Measurements from ENCODE around the gene PDE6B.
A peak's percentile ranks its signal among the peaks of the same experiment; 100 is the strongest.
"Not testable (repeated sequence)": the region's sequence is repeated elsewhere in the genome, so short reads cannot be mapped to it uniquely, and the experiment has no call there.

The PDE6B gene

DNA sequence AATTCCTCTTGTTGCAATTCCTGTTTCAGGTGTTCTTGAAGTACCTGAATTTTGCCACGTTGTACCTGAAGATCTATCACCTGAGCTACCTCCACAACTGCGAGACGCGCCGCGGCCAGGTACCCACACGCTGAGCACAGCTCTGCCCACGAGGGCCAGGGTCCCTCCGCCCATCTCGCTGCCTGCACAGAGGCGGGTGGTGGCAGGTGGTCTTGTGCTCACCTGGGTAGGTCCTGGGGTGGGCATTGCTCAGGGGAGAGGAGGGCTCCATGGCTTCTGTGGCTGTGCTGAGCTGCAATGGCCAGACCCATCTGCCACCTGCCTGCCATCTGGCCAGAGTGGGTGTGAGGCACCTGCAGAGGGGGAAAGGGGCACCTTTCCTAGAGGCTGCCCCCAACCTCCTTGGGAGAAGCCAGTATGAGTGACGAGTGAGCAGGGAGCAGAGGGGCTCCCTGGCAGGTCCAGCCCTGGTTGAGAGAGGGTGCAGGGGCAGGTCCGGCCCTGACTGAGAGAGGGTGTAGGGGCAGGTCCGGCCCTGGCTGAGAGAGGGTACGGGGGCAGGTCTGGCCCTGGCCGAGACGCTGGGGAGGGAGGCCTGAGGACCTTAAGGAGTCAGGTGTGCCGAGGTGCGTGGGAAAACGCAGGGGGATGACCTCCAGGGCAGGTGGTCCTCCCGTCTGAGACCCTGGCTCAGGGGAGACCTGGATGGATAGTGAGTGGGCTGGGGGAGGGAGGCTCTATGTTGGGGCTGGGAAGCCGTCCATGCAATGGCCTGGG is 10.7 kb downstream of the PDE6B start:
- no peak for DNase-seq (ENCODE audit: low spot score)

GRCh38 chr4:636628-637159 is 11.3 kb downstream of the PDE6B start:
- DNase-seq (ENCODE audit: low spot score): no peak

DNA sequence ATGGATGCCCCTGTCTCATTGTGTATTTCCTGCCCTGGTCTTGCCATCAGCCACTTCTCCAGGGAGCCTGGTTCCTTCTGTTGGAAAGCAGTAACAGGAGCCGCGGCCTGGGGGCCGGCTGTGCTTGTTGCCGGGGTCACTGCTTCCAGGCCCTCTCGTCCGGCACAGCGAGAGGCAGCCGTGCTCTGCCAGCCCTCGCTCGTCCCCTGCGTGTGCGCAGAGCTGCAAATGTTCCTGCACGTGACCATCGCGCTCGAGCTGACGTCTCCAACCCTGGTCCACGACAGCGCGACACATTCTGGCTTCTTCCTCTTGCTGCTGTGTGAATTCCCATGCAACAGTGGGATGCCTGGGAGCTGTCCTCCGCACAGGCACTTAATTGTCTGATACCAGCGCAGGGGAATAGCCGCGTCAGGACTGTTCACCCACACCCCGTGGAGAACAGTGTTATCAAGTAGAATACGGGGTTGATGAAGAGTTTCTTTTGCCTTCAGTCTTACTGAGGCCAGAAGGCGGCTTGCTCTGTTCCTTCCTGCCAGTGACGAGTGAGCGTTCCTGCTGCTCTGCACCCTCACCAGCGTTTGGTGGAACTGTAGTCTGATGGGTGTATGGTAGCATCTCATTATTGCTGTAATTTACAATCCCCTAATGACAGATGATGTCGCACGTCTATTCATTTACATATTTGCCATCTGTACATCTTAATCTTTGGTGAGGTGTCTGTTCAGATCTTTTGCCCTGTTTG is 12.3 kb downstream of the PDE6B start:
- peak; percentile 39 for DNase-seq (ENCODE audit: low spot score)

- not testable (repeated sequence) for DNase-seq (ENCODE audit: low spot score)
Observed at GRCh38 chr4:642366-642765, 17.0 kb downstream of the PDE6B start.

DNA sequence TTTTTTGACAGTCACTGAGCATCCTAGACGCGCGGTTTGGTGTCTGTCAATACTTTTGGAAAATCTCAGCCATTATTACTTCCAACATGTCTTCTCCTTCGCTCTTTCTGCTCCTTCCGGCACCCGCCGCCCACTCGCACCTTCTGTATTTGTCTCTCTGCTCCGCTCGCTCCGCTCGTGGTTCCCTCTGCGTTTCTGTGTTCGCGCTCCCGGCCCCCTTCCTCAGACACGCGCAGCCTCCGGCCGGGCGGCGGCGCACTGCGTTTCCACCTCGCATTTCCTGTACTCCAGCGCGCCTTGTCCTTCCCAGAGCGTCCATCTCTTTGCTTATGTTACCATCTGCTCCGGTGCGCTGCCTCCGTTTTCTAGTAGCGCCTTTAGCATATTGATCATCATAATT is 21.1 kb downstream of the PDE6B start:
- DNase-seq (ENCODE audit: low spot score): peak; percentile 67

DNA sequence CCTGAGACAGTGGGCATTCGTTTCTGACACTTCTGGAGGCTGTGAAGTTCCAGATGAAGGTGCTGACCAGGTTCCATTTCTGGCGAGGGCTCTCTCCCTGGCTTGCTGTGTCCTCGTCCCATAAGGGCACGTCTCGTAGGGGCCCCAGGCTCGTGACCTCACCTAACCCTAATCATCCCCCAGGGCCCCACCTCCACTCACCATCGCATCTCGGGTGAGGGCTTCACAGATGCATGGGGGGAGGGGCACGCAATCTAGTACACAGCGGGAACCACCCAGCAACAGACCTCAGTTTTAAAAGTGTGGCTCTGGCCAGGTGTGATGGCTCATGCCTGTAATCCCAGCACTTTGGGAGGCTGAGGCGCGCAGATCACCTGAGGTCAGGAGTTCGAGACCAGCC is 22.1 kb downstream of the PDE6B start:
- DNase-seq (ENCODE audit: low spot score): no peak

DNA sequence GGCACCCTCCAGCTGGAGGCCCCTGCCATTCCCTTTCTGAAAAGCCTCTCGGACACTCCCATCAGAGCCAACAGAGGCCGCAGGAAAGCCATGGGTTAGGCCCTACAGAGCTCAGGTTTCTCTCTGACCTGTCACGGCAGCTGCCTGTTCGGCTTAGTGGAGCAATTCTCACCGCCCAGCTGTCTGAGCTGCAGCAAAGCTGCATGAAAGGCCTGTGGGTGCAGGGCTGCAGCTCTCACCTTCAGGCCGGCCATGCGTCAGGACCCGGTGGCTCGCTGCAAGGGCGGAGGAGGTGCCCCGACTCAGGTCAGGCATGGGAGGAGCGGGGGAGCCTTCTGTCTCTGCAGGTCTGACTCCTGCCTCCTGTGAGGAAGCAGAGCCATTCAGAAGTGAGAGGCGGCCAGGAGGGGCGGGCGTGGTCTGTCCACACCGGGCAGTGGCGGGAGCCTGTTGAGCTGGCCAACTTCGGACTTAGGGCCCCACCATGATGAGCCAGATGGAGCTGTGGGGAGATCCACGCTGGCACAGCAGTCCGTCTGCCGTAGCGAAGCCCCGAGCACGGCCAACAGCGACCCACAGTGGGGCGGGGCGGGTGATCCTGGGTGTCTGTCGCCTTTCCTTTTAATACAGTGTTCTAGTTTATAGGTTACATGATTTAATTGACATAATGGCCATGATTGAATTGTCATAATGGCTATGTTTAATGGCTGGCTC is 23.4 kb downstream of the PDE6B start:
- DNase-seq (ENCODE audit: low spot score): no peak

- DNase-seq (ENCODE audit: low spot score): no peak
Observed at GRCh38 chr4:649293-649625, 23.9 kb downstream of the PDE6B start.

GRCh38 chr4:649751-650310 is 24.5 kb downstream of the PDE6B start:
- no peak for DNase-seq (ENCODE audit: low spot score)

DNA sequence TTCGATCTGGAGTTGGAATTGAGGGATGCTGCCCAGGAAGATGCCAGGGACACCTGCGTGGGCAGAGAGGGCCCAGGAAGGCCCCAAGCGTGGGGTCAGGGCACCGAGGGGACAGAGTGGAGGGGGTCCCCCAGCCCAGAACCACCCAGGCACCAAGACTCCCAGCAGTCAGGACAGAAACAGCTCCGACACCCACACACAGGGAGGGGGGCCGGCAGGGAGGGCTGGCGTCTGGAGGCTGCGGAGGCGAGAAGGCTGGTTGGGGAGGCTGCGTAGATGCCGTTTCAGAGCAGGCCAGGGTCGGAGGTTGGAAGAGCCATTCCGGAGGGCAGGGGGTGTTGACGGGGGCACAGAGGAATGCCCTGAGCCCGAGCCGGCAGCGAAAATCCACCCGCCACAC is 25.1 kb downstream of the PDE6B start:
- DNase-seq (ENCODE audit: low spot score): no peak

DNA sequence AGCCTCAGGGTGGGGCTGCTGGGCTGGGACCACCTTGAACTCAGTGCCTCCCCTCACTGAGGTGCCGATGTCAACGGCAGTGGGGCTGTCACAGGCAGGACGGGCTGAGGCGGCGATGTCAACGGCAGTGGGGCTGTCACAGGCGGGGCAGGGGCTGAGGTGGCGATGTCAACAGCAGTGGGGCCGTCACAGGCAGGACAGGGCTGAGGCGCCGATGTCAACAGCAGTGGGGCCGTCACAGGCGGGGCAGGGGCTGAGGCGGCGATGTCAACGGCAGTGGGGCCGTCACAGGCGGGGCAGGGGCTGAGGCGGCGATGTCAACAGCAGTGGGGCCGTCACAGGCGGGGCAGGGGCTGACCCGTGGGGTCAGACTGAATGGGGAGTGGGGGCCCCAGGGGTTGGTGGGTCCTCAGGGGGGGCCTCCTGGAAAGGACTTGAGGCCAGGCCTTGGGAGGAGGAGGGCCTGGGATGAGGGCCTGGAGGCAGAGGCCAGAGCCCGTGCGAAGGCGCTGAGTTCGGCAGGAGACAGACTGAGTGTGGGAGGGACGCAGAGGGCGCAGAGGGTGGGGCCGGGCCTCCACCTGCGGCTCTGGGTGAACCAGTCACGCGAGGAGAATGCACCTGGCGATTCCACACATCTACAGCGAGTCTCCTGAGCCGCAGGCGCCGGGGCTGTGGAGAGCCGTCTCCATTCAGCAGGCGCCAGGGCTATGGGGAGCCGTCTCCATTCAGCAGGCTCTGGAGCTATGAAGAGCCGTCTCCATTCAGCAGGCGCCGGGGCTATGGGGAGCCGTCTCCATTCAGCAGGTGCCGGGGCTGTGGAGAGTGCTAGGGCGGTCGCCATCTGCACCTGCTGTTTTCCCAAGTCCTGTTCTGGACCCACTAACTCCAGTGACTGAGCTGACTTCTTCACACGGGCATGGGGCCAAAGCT is 25.8 kb downstream of the PDE6B start:
- DNase-seq (ENCODE audit: low spot score): no peak

DNA sequence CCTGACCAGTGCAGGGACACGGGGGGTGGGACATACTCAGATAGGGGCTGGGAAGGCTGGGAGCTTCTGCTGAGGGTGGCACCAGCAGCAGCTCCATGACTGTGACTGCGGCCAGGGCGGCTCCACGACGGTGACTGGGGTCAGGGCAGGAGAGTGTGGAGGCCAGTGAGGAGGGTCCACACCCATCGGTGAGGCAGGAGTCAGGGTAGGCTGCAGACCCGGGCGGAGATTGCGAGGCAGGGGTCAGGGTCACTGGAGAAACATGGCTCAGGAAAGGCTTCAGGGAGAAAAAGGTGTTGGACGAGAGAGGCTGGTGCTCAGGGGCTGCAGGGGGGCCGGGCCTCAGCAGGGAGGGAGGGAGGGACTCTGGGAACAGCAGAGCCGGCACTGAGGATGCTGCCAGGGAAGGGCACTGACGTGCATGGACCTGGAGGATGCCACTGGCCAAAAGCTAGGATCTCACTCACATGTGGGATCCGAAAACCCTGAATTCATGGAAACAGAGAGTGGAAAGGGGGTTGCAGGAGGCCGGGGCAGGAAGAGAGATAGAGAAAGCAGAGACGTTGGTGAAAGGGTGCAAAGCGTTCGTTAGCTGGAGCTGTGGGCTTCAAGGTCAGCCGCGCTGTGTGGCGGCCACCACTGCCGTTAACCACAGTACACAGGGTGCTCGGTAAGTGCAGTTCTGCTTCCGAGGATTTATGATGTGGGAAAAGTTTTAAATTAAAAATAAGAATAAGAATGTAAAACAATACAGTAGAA is 26.7 kb downstream of the PDE6B start:
- no peak for DNase-seq (ENCODE audit: low spot score)

DNA sequence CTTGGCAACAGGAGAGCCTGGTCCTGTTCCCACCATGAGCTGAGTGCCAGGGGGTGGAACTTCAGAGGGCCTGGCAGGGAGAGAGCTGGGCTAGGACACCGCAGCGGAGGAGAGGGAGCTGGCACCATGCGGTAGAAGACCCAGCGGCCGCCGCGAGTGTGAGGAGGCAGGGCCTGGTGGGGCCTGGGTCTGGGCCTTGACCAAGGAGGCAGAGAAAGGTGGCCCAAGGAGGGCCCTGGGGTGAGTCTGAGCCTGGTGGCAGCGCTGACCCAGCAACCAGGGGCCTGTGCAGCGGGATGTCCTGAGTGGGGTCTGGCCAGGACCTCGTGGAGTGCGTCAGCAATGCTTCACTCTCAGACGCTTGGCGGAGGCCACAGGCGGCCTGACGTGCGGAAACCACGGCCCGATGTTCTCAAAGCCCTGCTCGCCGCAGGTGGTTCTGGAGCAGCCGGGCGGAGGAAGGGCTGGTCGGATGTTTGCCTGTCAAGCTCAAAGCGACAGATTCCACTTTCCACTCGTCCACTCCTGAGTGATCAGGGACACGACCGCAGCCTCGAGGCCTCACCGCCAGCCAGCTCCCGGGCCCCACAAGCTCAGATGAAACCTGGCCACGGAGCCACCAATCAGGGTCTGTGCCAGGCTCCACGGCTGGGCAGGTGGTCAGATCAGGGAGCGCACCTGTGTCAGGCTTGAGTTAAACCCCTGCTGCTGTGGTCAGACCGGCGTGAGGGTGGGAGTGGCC is 27.9 kb downstream of the PDE6B start:
- DNase-seq (ENCODE audit: low spot score): no peak

DNA sequence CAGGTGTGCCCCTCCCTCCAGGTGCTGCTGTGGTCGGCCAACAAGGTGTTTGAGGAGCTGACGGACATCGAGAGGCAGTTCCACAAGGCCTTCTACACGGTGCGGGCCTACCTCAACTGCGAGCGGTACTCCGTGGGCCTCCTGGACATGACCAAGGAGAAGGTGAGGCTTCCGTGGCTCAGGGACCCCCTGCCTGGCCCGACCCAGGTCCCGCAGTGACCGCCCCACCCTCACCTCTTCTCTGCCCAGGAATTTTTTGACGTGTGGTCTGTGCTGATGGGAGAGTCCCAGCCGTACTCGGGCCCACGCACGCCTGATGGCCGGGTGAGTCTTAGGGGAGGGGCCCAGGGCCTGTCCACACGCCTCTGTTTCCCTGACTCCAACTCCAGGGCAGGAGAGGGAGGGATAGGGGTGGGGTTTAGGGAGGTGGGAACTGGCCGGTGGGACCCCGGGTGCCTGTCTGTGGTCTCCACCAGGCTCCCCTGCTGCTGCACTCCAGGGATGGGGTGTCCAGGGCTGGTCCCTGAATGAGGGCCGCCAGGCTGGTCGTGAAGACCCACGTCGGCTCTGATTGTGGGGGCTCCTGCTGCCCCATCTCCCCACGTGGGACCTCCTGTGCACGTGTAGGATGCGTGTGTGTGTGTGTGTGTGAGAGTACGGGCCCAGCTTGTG is 28.6 kb downstream of the PDE6B start:
- DNase-seq (ENCODE audit: low spot score): no peak

DNA sequence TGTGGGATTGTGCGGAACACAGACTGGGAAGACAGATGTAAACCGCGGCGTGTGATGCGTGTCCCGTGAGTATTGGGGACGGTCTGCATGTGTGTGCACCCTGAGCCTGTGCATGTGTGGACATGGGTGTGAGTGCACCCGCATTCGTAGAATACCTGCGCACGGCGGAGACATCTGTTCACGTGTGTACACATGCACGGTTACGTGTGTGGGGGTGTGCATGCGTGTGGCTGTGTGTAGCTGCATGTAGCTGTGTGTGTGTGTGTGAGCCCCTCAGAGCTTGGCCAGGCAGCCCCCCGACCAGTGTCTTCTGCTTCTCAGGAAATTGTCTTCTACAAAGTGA is 29.1 kb downstream of the PDE6B start:
- DNase-seq (ENCODE audit: low spot score): no peak

GRCh38 chr4:654871-655463 is 29.6 kb downstream of the PDE6B start:
- DNase-seq (ENCODE audit: low spot score): no peak

DNA sequence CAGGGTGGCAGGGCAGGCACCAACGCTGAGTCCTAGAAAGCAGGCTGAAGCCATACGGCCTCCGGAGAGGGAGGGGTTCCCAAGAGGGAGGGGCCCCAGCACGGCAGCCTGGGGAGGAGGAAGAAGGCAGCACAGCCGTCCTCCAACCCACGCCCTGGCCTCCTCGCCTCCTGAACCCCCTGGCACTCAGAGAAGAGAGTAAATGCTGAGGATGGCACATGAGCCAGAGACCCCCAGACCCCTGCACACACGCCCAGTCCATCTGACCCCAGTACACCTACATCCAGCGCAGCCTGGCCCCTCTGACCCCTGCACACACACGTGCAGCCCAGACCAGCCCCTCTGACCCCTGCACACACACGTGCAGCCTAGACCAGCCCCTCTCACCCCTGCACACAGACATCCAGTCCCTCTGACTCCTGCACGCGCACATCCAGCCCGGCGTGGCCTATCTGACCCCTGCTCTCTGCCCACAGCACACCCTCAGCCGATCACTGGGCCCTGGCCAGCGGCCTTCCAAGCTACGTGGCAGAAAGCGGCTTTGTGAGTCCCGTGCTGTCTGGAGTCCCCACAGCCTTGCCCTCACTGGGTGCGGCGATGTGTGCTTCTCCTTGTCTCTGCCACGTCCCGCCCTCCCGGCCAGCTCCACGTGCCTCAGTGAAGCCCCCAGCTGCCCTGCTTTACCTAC is 30.2 kb downstream of the PDE6B start:
- DNase-seq (ENCODE audit: low spot score): no peak

Data from SK-N-DZ (cell line).